Stimulated activated naive CD8-positive, alpha-beta T cell treated with anti-CD3 and anti-CD28 coated beads, Interleukin-15, amount 100 ng/mL, for 72 hours (primary cell): ENCODE measurements around the gene GPBAR1.
A peak's percentile ranks its signal among the peaks of the same experiment; 100 is the strongest.
"Not testable (repeated sequence)": the region's sequence is repeated elsewhere in the genome, so short reads cannot be mapped to it uniquely, and the experiment has no call there.

Experiments
- ATAC-seq: fragments of 150-1000 bp; cut with Tn5 transposase; 2 replicates; pipeline ENCODE4 v1.10.0; 2021; ENCODE audit warnings: mild to moderate bottlenecking, moderate library complexity
- DNase-seq, 2 donors: peaks; one replicate each; pipeline ENCODE4 v3.0.0; 2021 to 2022
- H3K27ac Mint-ChIP-seq, 2 donors: one replicate each; pipeline ENCODE4 v1.8.0; 2022; ENCODE audit warnings: mild to moderate bottlenecking in 2 of 2, mixed read lengths in 2 of 2, moderate library complexity in 2 of 2
- H3K27me3 Mint-ChIP-seq: one replicate; pipeline ENCODE4 v1.8.0; 2022; ENCODE audit warnings: mixed read lengths
- H3K4me1 Mint-ChIP-seq: one replicate; pipeline ENCODE4 v1.8.0; 2022; ENCODE audit warnings: mild to moderate bottlenecking, mixed read lengths
- H3K4me3 Mint-ChIP-seq, 2 donors: one replicate each; pipeline ENCODE4 v1.8.0; 2022; ENCODE audit warnings: mild to moderate bottlenecking in 2 of 2, mixed read lengths in 2 of 2, moderate library complexity in 1 of 2
- H3K9me3 Mint-ChIP-seq, 2 donors: one replicate each; pipeline ENCODE4 v1.8.0; 2022; ENCODE audit warnings: mixed read lengths in 2 of 2

GPBAR1 gene

DNA sequence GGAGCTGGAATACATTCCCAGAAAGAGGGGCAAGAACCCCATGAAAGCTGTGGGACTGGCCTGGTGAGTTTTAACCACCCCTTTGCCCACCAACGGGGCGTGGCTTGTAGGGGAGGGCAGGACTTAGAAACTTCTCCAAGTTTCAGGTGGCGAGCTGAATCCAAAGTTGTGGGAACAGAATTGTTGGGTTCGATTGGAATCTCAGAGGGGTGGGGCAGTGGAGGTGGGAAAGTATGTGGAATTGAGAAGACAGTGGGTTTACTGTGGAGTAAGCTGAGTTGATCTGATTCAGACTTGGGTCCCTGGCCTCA is 10.6 kb downstream of the GPBAR1 start:
- Mint-ChIP-seq H3K4me3 (peak overlapping the region; percentile 88), H3K9me3 (no peaks in the 10 kb centered on the region), H3K27ac (peak overlapping the region in 1 of 2 donors; percentile 38), H3K4me1 (peaks cover 51% of the 10 kb centered on the region), H3K27me3 (no peaks in the 10 kb centered on the region)
- no peak for ATAC-seq
- no peak for DNase-seq

DNA sequence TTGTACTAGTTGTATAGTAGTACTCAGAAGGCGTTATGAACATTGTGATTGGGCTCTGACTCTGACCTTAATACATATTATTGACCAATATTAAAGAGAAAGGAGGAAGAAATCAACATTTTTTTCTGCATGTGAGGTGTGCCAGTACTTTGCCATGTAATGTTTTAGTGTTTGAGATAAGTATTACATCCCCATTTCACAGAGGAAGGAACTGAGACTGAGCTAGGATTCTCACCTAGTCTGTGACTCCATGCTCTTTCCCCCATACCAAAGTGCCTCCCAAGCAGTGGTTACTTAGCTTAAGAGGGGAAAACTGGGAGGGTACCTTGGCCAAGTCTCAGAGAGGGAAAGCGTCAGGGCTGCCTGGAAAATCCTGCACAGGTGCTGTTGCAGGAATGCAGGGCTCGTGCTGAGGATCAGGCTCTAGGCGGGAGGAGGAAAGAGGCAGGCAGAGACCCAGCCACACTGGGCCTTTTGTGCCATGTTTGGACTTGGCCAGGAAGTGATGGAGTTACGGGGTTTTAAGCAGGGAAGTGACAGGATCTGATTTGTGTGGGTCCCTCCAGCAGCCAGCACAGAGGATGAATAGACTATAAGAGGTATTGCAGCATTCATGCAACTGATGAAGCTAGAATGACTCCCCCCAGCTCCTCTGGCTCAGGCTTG is 11.2 kb downstream of the GPBAR1 start:
- ATAC-seq (no peak), DNase-seq (no peak)
- no peaks in the 10 kb centered on the region for H3K27me3 Mint-ChIP-seq
- peaks cover 51% of the 10 kb centered on the region for H3K4me1 Mint-ChIP-seq
- H3K9me3 Mint-ChIP-seq = no peaks in the 10 kb centered on the region
- peak overlapping the region in 1 of 2 donors; percentile 74 for H3K27ac Mint-ChIP-seq
- H3K4me3 Mint-ChIP-seq = peak overlapping the region; percentile 88

DNA sequence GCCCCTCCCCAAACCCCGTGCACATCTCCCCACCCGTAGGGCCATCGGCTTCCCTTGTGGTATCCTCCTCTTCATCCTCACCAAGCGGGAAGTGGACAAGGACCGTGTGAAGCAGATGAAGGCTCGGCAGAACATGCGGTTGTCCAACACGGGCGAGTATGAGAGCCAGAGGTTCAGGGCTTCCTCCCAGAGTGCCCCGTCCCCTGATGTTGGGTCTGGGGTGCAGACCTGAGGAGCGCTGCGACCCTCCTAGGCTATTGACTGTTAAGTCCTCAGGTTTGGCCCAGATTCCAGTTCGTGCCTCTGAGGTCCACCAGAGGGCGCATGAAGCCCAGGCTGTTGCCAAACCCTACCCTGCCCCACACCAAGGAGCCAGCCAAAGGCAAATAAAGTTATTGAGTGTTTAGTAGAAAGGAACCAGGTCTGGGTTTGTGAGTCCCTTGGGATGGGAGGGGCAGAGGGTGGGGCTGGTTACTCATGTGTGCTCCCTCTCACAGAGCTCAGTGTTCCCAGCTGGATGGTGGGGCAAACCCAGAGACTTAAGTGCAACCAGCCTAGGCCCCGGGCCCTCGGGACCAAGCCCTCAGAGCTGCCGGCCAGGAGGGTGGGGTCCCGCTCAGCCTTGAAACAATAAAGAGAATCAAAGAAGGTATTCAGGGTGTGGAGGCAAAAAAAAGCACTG is 11.9 kb downstream of the GPBAR1 start:
- peaks cover 47% of the 10 kb centered on the region for H3K4me1 Mint-ChIP-seq
- H3K27ac Mint-ChIP-seq = peak overlapping the region in 1 of 2 donors; percentile 42

DNA sequence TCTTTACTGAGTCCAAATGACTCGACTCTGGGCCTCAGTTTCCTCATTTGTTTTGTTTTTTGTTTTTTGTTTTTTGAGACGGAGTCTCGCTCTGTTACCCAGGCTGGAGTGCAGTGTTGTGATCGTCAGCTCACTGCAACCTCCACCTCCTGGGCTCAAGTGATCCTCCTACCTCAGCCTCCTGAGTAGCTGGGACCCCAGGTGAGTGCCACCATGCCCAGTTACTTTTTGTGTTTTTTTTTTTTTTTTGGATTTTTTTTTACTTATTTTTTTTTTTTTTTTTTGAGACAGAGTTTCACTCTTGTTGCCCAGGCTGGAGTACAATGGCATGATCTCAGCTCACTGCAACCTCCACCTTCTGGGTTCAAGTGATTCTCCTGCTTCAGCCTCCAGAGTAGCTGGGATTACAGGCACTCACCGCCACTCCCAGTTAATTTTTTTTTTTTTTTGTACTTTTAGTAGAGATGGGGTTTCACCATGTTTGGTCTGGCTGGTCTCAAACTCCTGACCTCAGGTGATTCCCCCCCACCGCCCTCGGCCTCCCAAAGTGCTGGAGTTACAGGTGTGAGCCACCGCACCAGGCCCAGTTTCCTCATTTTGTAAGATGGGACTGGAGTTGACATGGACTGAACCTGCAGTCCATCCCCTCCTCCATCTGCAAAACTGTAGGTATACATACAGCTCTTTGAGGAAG is 12.5 kb downstream of the GPBAR1 start:
- not testable (repeated sequence) for H3K9me3 Mint-ChIP-seq, H3K27me3 Mint-ChIP-seq, DNase-seq, ATAC-seq, H3K4me3 Mint-ChIP-seq
- Mint-ChIP-seq H3K4me1 (peaks cover 48% of the 10 kb centered on the region), H3K27ac (peak overlapping the region in 1 of 2 donors; percentile 77)

More for the DNA sequence above, 11.9 kb downstream of the GPBAR1 start:
- ATAC-seq (peak; percentile 36), DNase-seq (peak; percentile 66 to 78)
- no peaks in the 10 kb centered on the region for H3K27me3 Mint-ChIP-seq
- H3K4me3 Mint-ChIP-seq = no peak overlapping the region
- no peaks in the 10 kb centered on the region for H3K9me3 Mint-ChIP-seq

DNA sequence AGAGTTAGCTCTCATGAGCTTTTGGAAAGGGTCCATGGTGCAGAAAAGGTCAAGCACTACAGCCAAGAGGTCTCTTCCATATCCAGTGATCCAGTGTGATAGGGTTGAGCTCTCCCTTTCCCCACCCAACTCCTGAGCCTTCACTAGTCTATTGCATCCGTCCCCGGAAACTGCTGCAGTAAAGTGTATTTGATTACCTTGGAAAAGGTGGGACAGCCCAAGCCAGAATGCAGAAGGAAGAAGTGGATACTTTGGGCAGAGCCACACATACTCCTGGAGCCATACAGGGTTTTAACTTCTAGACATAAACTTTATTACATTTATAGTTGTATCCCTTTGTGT is 13.1 kb downstream of the GPBAR1 start:
- ATAC-seq (no peak), DNase-seq (no peak)
- Mint-ChIP-seq H3K27ac (peak overlapping the region in 1 of 2 donors; percentile 77), H3K27me3 (no peaks in the 10 kb centered on the region), H3K4me1 (peaks cover 48% of the 10 kb centered on the region), H3K4me3 (no peak overlapping the region), H3K9me3 (no peaks in the 10 kb centered on the region)

DNA sequence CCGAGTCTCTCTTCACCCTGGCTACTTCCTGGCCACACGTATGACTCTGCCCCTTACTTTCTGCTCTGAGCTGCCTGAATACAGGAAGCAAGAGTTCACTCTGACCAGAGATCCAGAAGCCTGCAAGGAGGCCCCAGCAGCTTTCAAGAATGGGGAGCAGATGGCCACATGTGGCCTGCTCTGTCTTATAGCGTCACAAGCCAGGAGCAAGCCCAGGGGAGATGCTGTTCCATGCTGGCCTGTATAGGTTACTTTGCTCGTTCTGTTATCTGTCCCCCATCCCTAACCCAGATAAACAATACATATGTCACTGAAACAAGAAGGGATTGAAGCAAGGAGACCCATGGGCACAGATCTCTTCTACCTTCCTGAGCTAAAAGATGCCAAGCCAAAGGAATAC is 13.8 kb downstream of the GPBAR1 start:
- Mint-ChIP-seq H3K4me3 (no peak overlapping the region), H3K4me1 (peaks cover 42% of the 10 kb centered on the region), H3K9me3 (no peaks in the 10 kb centered on the region), H3K27me3 (no peaks in the 10 kb centered on the region), H3K27ac (peak overlapping the region; percentile 50 to 72)
- ATAC-seq = no peak
- DNase-seq = no peak

DNA sequence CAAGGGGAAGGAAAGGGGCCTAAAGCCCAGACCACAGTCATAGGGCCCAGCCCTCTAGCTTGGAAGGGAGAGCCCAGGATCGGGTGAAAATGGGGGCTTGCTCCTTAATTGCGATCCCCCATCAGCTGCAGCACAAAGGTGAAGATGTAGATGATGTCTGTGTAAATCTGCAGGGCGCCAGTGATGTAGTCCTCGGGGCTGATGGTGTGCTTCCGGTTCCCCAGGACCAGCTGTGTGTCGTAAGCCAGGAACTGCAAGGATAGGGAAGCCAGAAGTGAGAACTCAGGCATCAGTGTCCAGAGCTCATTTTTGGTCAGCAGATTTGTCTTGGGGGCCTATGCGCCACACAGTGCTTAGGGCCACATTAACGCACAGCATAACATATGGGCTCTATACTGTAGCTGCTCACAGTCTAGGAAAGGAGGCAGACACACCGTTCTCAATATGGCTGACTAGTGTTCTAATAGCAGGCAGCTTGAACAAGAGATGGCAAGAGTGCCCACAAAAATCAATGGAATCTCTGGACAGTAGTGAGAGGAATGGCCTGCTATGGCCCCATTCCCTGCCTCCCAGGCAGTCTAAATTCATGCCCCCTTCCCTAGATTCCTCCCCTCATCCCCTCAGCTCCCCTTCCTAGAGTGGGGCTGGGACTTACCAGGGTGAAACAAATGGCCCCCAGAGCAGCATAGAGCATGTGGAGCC is 14.7 kb downstream of the GPBAR1 start:
- Mint-ChIP-seq H3K27ac (peak overlapping the region in 1 of 2 donors; percentile 37), H3K4me3 (no peak overlapping the region), H3K4me1 (peaks cover 42% of the 10 kb centered on the region), H3K9me3 (no peaks in the 10 kb centered on the region), H3K27me3 (no peaks in the 10 kb centered on the region)
- no peak for DNase-seq
- no peak for ATAC-seq

DNA sequence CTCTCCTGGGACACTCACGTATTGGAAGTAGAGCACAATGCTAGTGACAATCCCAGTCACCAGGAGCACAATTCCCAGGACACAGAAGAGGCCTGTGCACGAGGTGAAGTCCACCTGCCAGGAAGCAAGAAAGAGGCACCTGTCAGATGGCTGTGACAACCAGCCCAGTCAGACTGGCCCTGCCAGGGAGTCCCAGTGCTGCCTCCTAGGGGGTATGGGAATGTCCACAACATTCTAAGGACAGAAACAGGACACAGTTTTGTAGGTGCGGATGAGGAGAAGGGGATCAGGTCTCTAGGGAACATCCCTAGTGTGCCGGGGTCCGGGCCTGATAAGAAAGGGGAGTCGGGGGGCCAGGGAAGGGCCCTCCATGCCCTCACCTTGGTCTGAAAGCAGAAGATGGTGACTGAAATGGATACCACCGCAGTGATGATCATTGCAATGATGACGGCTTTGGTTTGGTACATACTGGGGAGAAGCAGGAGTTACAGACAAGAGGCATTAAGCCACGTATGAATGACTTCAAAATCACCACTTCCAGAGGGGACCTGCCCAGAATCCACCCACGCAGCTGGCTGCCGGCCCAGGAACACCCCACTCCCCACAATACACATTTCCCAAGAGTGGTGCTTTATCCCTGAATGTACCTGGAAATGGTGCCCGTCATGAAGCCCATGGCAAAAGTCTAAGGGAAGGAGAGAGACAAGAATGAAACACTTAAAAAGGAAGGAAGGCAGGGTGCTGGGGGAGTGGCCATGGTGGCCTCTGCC is 16.4 kb downstream of the GPBAR1 start:
- no peak for ATAC-seq
- Mint-ChIP-seq H3K9me3 (no peaks in the 10 kb centered on the region), H3K4me1 (peaks cover 34% of the 10 kb centered on the region), H3K27me3 (no peaks in the 10 kb centered on the region), H3K4me3 (no peak overlapping the region), H3K27ac (peak overlapping the region in 1 of 2 donors; percentile 73)
- DNase-seq = no peak

DNA sequence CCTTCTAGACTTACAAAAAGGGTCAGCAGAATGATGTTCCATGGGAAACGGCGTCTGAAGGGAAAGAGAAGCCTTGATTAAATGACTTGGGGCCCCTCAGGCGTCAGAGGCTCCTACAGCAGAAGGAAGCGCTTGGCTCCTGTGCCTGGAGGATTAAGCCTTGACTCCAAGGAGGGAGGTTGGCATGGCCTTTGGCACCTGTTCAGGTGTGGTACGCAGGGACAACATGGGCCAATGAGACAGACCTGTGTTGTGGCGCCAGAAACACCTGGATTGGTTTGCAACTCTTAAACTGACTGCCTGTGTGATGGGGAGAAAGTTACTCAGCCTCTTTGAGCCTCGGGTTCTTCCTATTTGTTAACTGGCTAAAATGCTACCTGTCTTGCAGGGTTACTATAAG is 17.1 kb downstream of the GPBAR1 start:
- Mint-ChIP-seq H3K4me1 (peaks cover 34% of the 10 kb centered on the region), H3K27ac (peak overlapping the region in 1 of 2 donors; percentile 71), H3K9me3 (no peaks in the 10 kb centered on the region)

DNA sequence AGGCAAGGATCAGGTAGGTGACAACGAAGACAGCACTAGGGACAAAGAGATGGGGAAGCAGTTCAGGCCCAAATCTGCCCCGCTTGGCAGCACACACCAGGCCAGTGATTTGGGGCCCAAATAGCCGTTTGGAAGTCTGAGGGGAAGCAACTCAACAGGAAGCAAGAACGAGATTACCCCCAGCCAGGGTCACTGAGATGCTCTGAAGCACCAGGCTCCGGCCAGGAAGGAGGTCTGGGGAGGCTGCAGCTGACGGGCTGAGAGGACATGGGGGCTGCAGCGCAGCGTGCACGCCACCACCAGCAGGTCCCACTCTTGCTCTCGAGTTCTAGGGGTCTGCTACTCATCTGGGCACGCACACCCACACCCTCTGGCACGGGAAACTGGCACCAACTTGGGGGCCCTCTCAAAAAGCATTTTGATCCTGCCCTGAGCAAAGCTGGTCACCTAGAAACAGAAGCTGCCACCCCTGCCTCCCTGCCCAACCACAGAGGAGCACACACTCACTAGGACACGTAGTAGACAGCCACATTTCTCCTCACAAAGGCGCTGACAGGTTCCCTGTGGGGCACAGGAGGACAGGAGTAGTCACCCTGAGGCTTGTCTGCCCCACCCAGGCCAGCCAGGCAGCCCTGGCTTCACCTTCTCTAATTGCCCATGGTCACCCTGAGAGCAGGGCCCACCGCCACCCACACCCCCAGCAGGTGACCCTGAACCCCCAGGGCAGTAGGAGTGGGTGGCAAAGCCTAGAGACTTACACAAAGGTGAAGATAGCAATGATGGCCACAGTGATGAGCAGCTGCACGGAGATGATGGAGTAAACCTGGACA is 17.9 kb downstream of the GPBAR1 start:
- H3K4me1 Mint-ChIP-seq = peaks cover 38% of the 10 kb centered on the region
- no peaks in the 10 kb centered on the region for H3K9me3 Mint-ChIP-seq
- H3K27me3 Mint-ChIP-seq = no peaks in the 10 kb centered on the region
- peak overlapping the region in 1 of 2 donors; percentile 55 for H3K27ac Mint-ChIP-seq
- H3K4me3 Mint-ChIP-seq = no peak overlapping the region
- ATAC-seq (no peak), DNase-seq (no peak)

More for the DNA sequence above, 17.1 kb downstream of the GPBAR1 start:
- no peak for ATAC-seq
- H3K27me3 Mint-ChIP-seq = no peaks in the 10 kb centered on the region
- H3K4me3 Mint-ChIP-seq = no peak overlapping the region
- DNase-seq = no peak

DNA sequence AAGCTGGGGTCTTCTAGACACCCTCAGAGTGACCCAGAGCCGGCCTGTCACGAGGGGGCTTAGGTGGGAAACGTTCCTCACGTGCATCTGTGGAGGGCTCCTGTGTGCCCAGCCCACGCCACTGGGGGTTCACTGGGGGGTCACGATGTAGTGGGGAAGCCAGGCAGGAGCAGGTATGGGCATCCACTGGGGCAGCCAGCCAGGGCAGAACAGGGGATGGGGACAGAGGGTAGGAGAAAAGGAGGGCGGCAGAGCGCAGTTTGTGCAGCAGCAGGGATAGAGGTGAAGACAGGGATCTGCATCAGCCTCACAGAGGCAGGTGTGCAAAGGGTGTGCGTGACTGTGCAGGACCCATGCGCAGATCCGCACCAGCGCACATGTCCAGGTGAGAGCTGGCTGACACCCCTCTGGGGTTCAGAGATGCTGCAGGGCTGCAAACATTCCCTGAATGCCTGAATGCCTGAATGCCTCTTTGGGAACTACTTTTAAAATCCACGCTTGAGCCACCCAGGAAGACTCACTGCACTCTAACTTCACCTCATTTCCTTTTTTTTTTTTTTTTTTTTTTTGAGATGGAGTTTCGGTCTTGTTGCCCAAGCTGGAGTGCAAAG is 19.6 kb downstream of the GPBAR1 start:
- DNase-seq (no peak), ATAC-seq (no peak)
- H3K27ac Mint-ChIP-seq = no peak overlapping the region
- no peaks in the 10 kb centered on the region for H3K9me3 Mint-ChIP-seq
- H3K27me3 Mint-ChIP-seq = no peaks in the 10 kb centered on the region
- peaks cover 52% of the 10 kb centered on the region for H3K4me1 Mint-ChIP-seq
- no peak overlapping the region for H3K4me3 Mint-ChIP-seq

DNA sequence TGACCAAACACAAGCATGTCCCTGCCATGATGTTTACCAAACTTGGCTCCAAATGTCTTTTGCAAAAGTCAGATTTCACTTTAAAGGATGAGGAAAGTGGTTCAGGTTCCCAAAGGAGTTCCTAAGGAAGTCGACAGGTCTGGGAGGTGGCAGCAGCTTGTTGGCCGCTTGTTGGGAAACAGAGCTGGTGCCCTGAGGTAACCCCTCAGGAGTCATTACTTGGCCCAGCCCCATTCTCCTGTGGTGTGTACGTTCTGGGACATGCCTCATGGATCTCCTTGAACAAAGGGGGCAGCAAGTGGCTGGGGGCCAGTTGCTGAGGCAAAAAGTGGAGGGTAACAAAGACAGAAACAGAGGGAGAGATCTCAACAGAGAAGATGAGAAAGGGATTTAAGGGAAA is 20.6 kb downstream of the GPBAR1 start:
- Mint-ChIP-seq H3K27ac (peak overlapping the region; percentile 13 to 79), H3K9me3 (no peaks in the 10 kb centered on the region), H3K4me1 (peaks cover 62% of the 10 kb centered on the region), H3K27me3 (no peaks in the 10 kb centered on the region), H3K4me3 (no peak overlapping the region)
- no peak for DNase-seq
- ATAC-seq = no peak

DNA sequence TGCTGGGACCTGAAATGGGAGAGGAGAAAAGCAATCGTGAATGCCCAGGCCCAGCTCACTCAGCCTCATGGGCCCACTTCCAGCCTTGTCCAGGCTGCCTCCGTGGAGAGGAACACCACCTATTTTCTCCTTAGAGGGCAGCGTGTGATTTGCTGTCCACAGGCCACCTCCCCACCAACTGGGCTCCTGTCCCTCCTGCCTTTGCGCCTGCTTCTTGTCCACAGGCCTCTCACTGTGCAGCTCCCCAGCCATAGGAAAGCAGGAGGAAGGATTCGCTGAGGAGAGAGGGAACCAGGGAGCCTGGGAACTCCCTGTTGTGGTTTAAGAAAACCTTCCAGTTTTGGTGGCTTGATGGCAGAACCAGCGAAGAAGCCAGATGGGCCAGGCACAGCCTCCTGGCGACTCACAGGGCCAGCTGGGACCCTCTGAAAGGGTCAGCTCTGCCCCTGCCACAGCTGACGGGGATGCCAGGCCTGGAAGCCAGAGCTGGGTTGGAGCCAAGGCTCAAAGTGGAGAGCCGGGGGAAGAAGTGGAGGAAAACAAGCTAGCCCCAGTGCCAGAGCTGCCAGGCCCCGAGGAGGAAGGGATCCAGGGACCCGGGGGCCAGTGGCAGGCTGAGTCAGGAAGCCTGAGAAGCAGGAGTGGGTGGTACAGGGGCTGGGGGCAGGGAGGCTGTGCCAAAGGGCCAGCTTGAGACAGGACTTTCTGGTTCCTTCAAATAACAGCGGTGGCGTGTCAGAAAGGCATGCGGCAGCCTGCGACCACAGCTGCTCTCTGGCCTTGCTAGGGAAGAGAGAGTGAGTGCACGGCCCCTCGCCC is 21.6 kb downstream of the GPBAR1 start:
- Mint-ChIP-seq H3K27ac (peak overlapping the region in 1 of 2 donors; percentile 60), H3K4me1 (peaks cover 63% of the 10 kb centered on the region), H3K4me3 (no peak overlapping the region), H3K9me3 (no peaks in the 10 kb centered on the region), H3K27me3 (no peaks in the 10 kb centered on the region)
- no peak for ATAC-seq
- no peak for DNase-seq
